ENCODE data around the gene TTLL11. TPM values are rescaled to one million over a fixed set of nuclear protein-coding genes. Genes with fewer than 3 reads are reported as not detected.

Gene TTLL11
- total and polyA plus RNA-seq, 8 donors: 3.4 to 7.5 (median 5.5) TPM

GRCh38 chr9:121925935-121926334 lies 167.2 kb downstream of the TTLL11 start:
- DNase-seq: no peak
- no peak for ATAC-seq
- H3K4me1 ChIP-seq: peaks cover 0 to 5% (median 4%) of the 10 kb centered on the region in 3 donors
- no peak for TF ChIP-seq CTCF (IDR thresholded peaks at IDR 0.05)
- WGBS, 2 donors: 95% methylated on average over 12 of the region's 12 CpGs
- H3K4me3 ChIP-seq: no peak overlapping the region
- H3K27me3 ChIP-seq: no peaks in the 10 kb centered on the region
- no peak overlapping the region for H3K27ac ChIP-seq
- H3K9me3 ChIP-seq: no peaks in the 10 kb centered on the region
- no peaks in the 10 kb centered on the region for H3K36me3 ChIP-seq
- FAIRE-seq: no peak
- intact Hi-C loops (cut with DNase I): no loop called here

GRCh38 chr9:121924700-121925099 lies 168.4 kb downstream of the TTLL11 start:
- intact Hi-C loops (cut with DNase I): no loop called here
- Histone ChIP-seq H3K27ac (no peak overlapping the region), H3K4me3 (no peak overlapping the region), H3K9me3 (no peaks in the 10 kb centered on the region), H3K27me3 (no peaks in the 10 kb centered on the region), H3K4me1 (peaks cover 0 to 5% (median 4%) of the 10 kb centered on the region in 3 donors), H3K36me3 (no peaks in the 10 kb centered on the region)
- ATAC-seq (peak in 2 of 4 donors; percentile 36 to 40), DNase-seq (peak in 1 of 6 donors; percentile 25), FAIRE-seq (no peak)
- WGBS, 2 donors: 16 to 26% methylated on average over 4 of the region's 4 CpGs
- no peak for TF ChIP-seq CTCF (IDR thresholded peaks at IDR 0.05)

- WGBS, 2 donors: 96 to 100% methylated on average over 1 of the region's 1 CpG
- Histone ChIP-seq H3K36me3 (no peaks in the 10 kb centered on the region), H3K27me3 (no peaks in the 10 kb centered on the region), H3K9me3 (no peaks in the 10 kb centered on the region), H3K4me3 (no peak overlapping the region), H3K27ac (no peak overlapping the region), H3K4me1 (peaks cover 0 to 5% (median 4%) of the 10 kb centered on the region in 3 donors)
- ATAC-seq: no peak
- no peak for DNase-seq
- no peak for FAIRE-seq
- intact Hi-C loops (cut with DNase I): no loop called here
- TF ChIP-seq CTCF (IDR thresholded peaks at IDR 0.05): no peak
Observed at GRCh38 chr9:121921444-121921843, 171.7 kb downstream of the TTLL11 start.

GRCh38 chr9:121917375-121918335 lies 175.5 kb downstream of the TTLL11 start:
- 93 to 97% methylated on average over 4 of the region's 4 CpGs for WGBS, 2 donors
- ATAC-seq (no peak), FAIRE-seq (no peak), DNase-seq (no peak)
- Histone ChIP-seq H3K27ac (no peak overlapping the region), H3K27me3 (no peaks in the 10 kb centered on the region), H3K9me3 (no peaks in the 10 kb centered on the region), H3K4me1 (no peaks in the 10 kb centered on the region), H3K36me3 (no peaks in the 10 kb centered on the region), H3K4me3 (no peak overlapping the region)
- TF ChIP-seq CTCF (IDR thresholded peaks at IDR 0.05): no peak
- intact Hi-C loops (cut with DNase I): no loop called here

GRCh38 chr9:121915304-121915625 lies 177.8 kb downstream of the TTLL11 start:
- Histone ChIP-seq H3K9me3 (no peaks in the 10 kb centered on the region), H3K27me3 (no peaks in the 10 kb centered on the region), H3K4me3 (no peak overlapping the region), H3K4me1 (no peaks in the 10 kb centered on the region), H3K27ac (no peak overlapping the region), H3K36me3 (no peaks in the 10 kb centered on the region)
- intact Hi-C loops (cut with DNase I): no loop called here
- FAIRE-seq (no peak), ATAC-seq (no peak), DNase-seq (no peak)
- 90 to 95% methylated on average over 4 of the region's 4 CpGs for WGBS, 2 donors
- TF ChIP-seq CTCF (IDR thresholded peaks at IDR 0.05): no peak

Data from pancreas (tissue), 10 donors.